B cell (primary cell): ENCODE measurements around the gene NOTCH1.

Source experiments
- CTCF ChIP-seq: fragments of 200-600 bp; IDR thresholded peaks from one replicate; pipeline ENCODE4 v1.8.0; 2022; ENCODE audit warnings: antibody characterized with exemption, mild to moderate bottlenecking
- EZH2 ChIP-seq: IDR thresholded peaks from 2 replicates; pipeline ENCODE4 v1.6.1; 2012; ENCODE audit warnings: borderline replicate concordance, low read depth, mild to moderate bottlenecking, moderate library complexity, low read length; ENCODE audit not compliant: insufficient read depth, poor library complexity, severe bottlenecking

GRCh38 chr9:136492978-136493522 is 52.8 kb downstream of the NOTCH1 start:
- TF ChIP-seq CTCF, result no peak
- TF ChIP-seq EZH2, result no peak
